A673 (cell line): ENCODE results near the gene TCEAL7. TPM values are rescaled to one million over a fixed set of nuclear protein-coding genes. Genes with fewer than 3 reads are reported as not detected.

Experiments used
- BruUV-seq: library from RNA; stranded (reverse); fragments of 400-500 nt; replicated peaks from 2 replicates; lab custom pipeline; 2021; lab: Mats Ljungman, UMichigan
- CTCF ChIA-PET: fragments of 300-600 bp; sonication (Branson Sonifier 250); formaldehyde crosslinking; loops from one replicate; lab custom pipeline; 2022; ENCODE audit warnings: antibody characterized with exemption; lab: Charles Lee
- POLR2A ChIA-PET: fragments of 300-600 bp; sonication (Branson Sonifier 250); formaldehyde crosslinking; loops from one replicate; lab custom pipeline; 2022; ENCODE audit warnings: antibody characterized with exemption; ENCODE audit not compliant: low non-redundant PET; lab: Charles Lee
- DNase-seq: peaks from one replicate; pipeline ENCODE4 v3.0.0-alpha.2; 2015; ENCODE audit warnings: low spot score
- H3K27ac ChIP-seq: fragments of 200-600 bp; sonication (generic); 2 replicates; pipeline ENCODE4 v1.5.1; 2016; ENCODE audit warnings: mixed run types, low read depth, mild to moderate bottlenecking, mixed read lengths, antibody characterized with exemption, low read length; ENCODE audit not compliant: poor library complexity, severe bottlenecking
- H3K27me3 ChIP-seq: fragments of 200-600 bp; sonication (generic); replicated peaks from 2 replicates; pipeline ENCODE4 v1.6.1; 2017; ENCODE audit warnings: mixed run types, low read depth, mild to moderate bottlenecking, mixed read lengths, antibody characterized with exemption, low read length; ENCODE audit not compliant: insufficient read depth, poor library complexity
- H3K36me3 ChIP-seq: fragments of 200-600 bp; sonication (generic); 2 replicates; pipeline ENCODE4 v1.6.1; 2016; ENCODE audit warnings: mixed run types, mild to moderate bottlenecking, mixed read lengths, antibody characterized with exemption, low read length; ENCODE audit not compliant: insufficient read depth, poor library complexity, severe bottlenecking
- H3K4me1 ChIP-seq: fragments of 200-600 bp; sonication (generic); 2 replicates; pipeline ENCODE4 v1.6.1; 2017; ENCODE audit warnings: mixed run types, mild to moderate bottlenecking, mixed read lengths, antibody characterized with exemption, low read length; ENCODE audit not compliant: insufficient read depth, poor library complexity, severe bottlenecking
- H3K4me3 ChIP-seq: fragments of 200-600 bp; sonication (generic); 2 replicates; pipeline ENCODE4 v1.5.1; 2016; ENCODE audit warnings: low read depth, mixed run types, mild to moderate bottlenecking, mixed read lengths, low read length; ENCODE audit not compliant: poor library complexity, severe bottlenecking
- H3K9me3 ChIP-seq: fragments of 200-600 bp; sonication (generic); 2 replicates; pipeline ENCODE4 v1.6.1; 2016; ENCODE audit warnings: mixed run types, low read depth, mild to moderate bottlenecking, mixed read lengths, antibody characterized with exemption, low read length; ENCODE audit not compliant: poor library complexity, severe bottlenecking
- EZH2 ChIP-seq: fragments of 200-600 bp; sonication (generic); IDR thresholded peaks from 2 replicates; pipeline ENCODE4 v1.6.1; 2017; ENCODE audit warnings: borderline replicate concordance, low read depth, mild to moderate bottlenecking, mixed read lengths, antibody characterized with exemption, low read length; ENCODE audit not compliant: poor library complexity, severe bottlenecking
- intact Hi-C: fragments of 100-400 bp; cut with micrococcal nuclease; formaldehyde crosslinking; loops from one replicate; pipeline ENCODE4 v1.10.0; 2022; ENCODE audit not compliant: unreplicated experiment
- total RNA-seq: library from RNA; stranded (reverse); gene quantifications from 2 replicates; pipeline ENCODE4 v1.2.3, GENCODE V29; 2021
- TF ChIP-seq, protein P1 (sequence below): fragments of 300-800, 200-600 bp; sonication (generic); conservative IDR thresholded peaks from 2 replicates; pipeline ENCODE4 v1.5.1; 2017; ENCODE audit warnings: low read depth, mild to moderate bottlenecking, antibody characterized with exemption, low read length, moderate library complexity, mixed read lengths

TCEAL7 gene
- total RNA-seq, 1 experiment from 2014 or later: not detected

DNA sequence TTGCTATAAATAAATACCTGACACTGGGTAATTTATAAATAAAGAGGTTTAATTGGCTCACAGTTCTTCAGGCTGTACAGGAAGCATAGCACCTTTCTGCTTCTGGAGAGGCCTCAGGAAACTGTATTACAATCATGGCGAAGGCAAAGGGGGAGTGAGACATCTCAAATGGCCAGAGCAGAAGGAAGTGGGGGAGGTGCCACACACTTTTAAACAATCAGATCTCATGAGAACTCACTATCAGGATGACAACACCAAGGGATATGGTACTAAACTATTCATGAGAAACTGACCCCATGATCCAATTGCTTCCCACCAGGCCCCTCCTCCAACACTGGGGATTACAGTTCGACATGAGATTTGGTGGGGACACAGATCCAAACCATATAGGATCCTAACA lies 14.6 kb downstream of the TCEAL7 start:
- no TSS peak for BruUV-seq

DNA sequence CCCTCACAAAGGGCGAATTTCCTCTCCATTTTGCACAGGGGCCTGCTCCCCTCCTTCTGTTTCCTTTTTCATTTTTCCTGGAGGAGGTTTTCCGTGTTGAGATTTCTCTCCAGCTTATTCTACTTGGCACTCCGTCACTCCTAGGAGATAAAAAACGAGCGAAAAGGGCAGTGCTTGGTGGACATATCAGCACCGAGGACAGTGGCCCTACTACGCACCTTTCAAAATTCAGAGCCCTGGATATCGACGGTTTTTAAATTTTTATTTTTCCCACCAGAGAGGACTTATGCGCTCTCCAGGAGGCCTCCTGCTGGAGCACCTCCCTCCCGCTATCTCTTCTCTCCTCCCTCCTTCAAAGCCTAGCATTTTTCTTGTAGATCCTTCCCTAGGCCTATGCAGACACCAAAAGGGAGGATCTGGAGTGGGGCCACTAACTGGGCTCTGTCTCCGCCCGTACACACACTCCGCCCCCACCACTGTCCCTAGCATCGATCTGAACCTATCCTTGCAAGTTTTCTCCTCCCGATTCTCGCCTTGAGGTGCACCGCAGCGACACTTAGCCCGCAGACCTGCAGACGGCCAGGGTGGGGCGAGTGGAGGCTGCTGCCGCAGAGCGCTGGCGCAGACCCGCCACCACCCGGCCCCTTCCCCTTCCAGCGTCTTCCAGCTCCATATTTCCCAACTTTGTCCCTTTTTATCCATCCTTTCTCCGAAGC lies 17.8 kb downstream of the TCEAL7 start:
- DNase-seq: no peak
- no TSS peak for BruUV-seq
- Histone ChIP-seq H3K9me3 (no peaks in the 10 kb centered on the region), H3K4me1 (no peaks in the 10 kb centered on the region), H3K27ac (no peak overlapping the region), H3K27me3 (no peaks in the 10 kb centered on the region), H3K36me3 (no peaks in the 10 kb centered on the region), H3K4me3 (no peak overlapping the region)
- POLR2A ChIA-PET: no interaction called here
- CTCF ChIA-PET: no interaction called here
- intact Hi-C loops: no loop called here
- TF ChIP-seq, protein P1, sequence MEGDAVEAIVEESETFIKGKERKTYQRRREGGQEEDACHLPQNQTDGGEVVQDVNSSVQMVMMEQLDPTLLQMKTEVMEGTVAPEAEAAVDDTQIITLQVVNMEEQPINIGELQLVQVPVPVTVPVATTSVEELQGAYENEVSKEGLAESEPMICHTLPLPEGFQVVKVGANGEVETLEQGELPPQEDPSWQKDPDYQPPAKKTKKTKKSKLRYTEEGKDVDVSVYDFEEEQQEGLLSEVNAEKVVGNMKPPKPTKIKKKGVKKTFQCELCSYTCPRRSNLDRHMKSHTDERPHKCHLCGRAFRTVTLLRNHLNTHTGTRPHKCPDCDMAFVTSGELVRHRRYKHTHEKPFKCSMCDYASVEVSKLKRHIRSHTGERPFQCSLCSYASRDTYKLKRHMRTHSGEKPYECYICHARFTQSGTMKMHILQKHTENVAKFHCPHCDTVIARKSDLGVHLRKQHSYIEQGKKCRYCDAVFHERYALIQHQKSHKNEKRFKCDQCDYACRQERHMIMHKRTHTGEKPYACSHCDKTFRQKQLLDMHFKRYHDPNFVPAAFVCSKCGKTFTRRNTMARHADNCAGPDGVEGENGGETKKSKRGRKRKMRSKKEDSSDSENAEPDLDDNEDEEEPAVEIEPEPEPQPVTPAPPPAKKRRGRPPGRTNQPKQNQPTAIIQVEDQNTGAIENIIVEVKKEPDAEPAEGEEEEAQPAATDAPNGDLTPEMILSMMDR: no peak
- TF ChIP-seq EZH2: no peak

More for the DNA sequence above, 14.6 kb downstream of the TCEAL7 start:
- intact Hi-C loops: no loop called here
- no peak for TF ChIP-seq EZH2
- TF ChIP-seq, protein P1: no peak
- Histone ChIP-seq H3K9me3 (no peaks in the 10 kb centered on the region), H3K36me3 (no peaks in the 10 kb centered on the region), H3K27ac (no peak overlapping the region), H3K4me1 (no peaks in the 10 kb centered on the region), H3K4me3 (no peak overlapping the region), H3K27me3 (no peaks in the 10 kb centered on the region)
- no peak for DNase-seq
- ChIA-PET CTCF (no interaction called here), POLR2A (no interaction called here)

DNA sequence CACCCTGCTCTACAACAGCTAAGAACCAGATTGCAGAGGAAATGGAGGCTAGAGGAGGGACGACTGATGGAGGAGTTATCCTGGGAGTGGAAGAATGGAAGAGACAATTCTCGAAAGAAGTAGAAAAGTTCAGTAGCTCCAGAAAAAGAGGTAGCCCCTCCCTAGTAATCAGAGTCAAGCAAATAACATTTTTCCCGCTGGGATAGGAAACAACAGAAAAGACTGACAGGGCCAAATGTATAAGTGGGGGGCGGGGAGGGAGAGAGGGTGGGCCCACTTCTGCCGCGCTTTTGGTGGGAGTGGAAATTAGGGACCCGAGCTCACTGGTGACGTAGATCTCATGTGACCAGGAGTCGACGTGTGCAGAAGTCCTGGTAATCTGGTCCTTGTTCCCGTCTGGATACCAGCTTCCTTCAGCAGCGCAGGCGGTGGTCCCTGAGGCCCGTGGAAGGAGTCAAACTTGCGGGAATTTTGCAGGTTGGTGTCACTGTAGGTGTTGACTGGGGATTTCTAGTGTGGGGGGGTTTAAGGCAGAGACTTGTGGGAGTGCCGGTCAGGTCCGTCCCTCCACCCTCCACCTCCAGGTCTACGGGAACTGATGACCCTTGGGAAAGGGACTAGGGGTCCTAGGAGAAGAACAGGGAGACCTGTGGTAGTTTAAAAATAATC lies 26.2 kb downstream of the TCEAL7 start, which contains the start of gene TCEAL9:
TCEAL9 (plus strand) TSS at position 377 of the 669 bp plus-strand sequence. CDS start 1,179 bp downstream, outside the sequence.
- Histone ChIP-seq H3K27ac (peak within 1 kb of the TSS; percentile 83), H3K4me3 (peak within 1 kb of the TSS; percentile 80), H3K9me3 (no peaks in the 10 kb centered on the region), H3K4me1 (no peaks in the 10 kb centered on the region), H3K36me3 (peaks cover 5% of the 10 kb centered on the region), H3K27me3 (no peaks in the 10 kb centered on the region)
- TF ChIP-seq EZH2: no peak
- TF ChIP-seq, protein P1: no peak
- ChIA-PET POLR2A (interaction anchor here (0.6 to 0.8 kb wide), 2 partner anchors 107 to 396 kb away, joined by 3 read pairs; no protein-coding TSS in a partner anchor), CTCF (no interaction called here)
- no TSS peak for BruUV-seq
- intact Hi-C loops: no loop called here
- peak; percentile 87 for DNase-seq
